Endodermal cell (in vitro differentiated cells): ENCODE measurements around the gene EFNB3. TPM values are rescaled to one million over a fixed set of nuclear protein-coding genes. Genes with fewer than 3 reads are reported as not detected.

Experiments used
- DNase-seq: peaks from one replicate; pipeline ENCODE4 v3.0.0-alpha.2; 2017
- H3K27ac ChIP-seq: 2 replicates; pipeline ENCODE4 v1.5.1; 2013; ENCODE audit warnings: mild to moderate bottlenecking, low read depth, low read length, moderate library complexity
- H3K27me3 ChIP-seq: 2 replicates; pipeline ENCODE4 v1.6.1; 2013; ENCODE audit warnings: mild to moderate bottlenecking, low read length, moderate library complexity; ENCODE audit not compliant: insufficient read depth, control insufficient read depth, poor library complexity, severe bottlenecking
- H3K36me3 ChIP-seq: 2 replicates; pipeline ENCODE4 v1.7.0; 2013; ENCODE audit warnings: mild to moderate bottlenecking, low read length, moderate library complexity; ENCODE audit not compliant: control insufficient read depth, insufficient read depth
- H3K4me1 ChIP-seq: one replicate; pipeline ENCODE4 v1.7.0; 2013; ENCODE audit warnings: low read length; ENCODE audit not compliant: control insufficient read depth, insufficient read depth
- H3K4me3 ChIP-seq: 2 replicates; pipeline ENCODE4 v1.5.1; 2013; ENCODE audit warnings: mild to moderate bottlenecking, low read length, moderate library complexity
- H3K9ac ChIP-seq: 2 replicates; pipeline ENCODE4 v1.6.1; 2013; ENCODE audit warnings: mild to moderate bottlenecking, low read length, moderate library complexity; ENCODE audit not compliant: poor library complexity, severe bottlenecking; ENCODE audit errors: extremely low read depth
- H3K9me3 ChIP-seq: 2 replicates; pipeline ENCODE4 v1.6.1; 2013; ENCODE audit warnings: mild to moderate bottlenecking, low read length, moderate library complexity; ENCODE audit not compliant: control insufficient read depth
- H3K27ac Mint-ChIP-seq: 2 replicates; pipeline ENCODE4 v1.8.0; 2020; ENCODE audit warnings: mixed read lengths
- H3K27me3 Mint-ChIP-seq: 2 replicates; pipeline ENCODE4 v1.8.0; 2021; ENCODE audit warnings: mild to moderate bottlenecking, mixed read lengths; ENCODE audit not compliant: insufficient read depth
- H3K36me3 Mint-ChIP-seq: 2 replicates; pipeline ENCODE4 v1.8.0; 2020; ENCODE audit warnings: low read depth, mixed read lengths
- H3K4me1 Mint-ChIP-seq: 2 replicates; pipeline ENCODE4 v1.8.0; 2020; ENCODE audit warnings: mixed read lengths
- H3K4me3 Mint-ChIP-seq: 2 replicates; pipeline ENCODE4 v1.8.0; 2020; ENCODE audit warnings: mild to moderate bottlenecking, moderate library complexity, mixed read lengths
- H3K9me3 Mint-ChIP-seq: 2 replicates; pipeline ENCODE4 v1.8.0; 2020; ENCODE audit warnings: mild to moderate bottlenecking, mixed read lengths
- CTCF ChIP-seq: fragments of 200-600 bp; sonication (generic); conservative IDR thresholded peaks from 2 replicates; pipeline ENCODE4 v1.5.0; 2021; ENCODE audit warnings: antibody characterized with exemption, mild to moderate bottlenecking
- WGBS, 2 experiments: methylation state at CpG; one replicate each; pipeline versions ENCODE4 v1.1.5 to v1.1.7; 2013; ENCODE audit warnings: missing lambda C conversion rate in 2 of 2, mixed read lengths in 1 of 2; ENCODE audit not compliant: insufficient coverage in 1 of 2, insufficient read length in 1 of 2; 5-methylcytosine and 5-hydroxymethylcytosine counted together
- total RNA-seq, 2 donors: library from RNA; stranded (reverse); fragmentation: NEBNext Ultra II Directional in 1 of 2; extraction: Animal tissue kit (Norgen Biotek cat#: 25700) in 1 of 2; gene quantifications; 2 replicates in 1 of 2; 3 replicates in 1 of 2; pipeline ENCODE4 v1.2.1, GENCODE V29; 2021

Gene EFNB3
- total RNA-seq, 2 donors from 2014 or later = 12.8 to 15.0 TPM

- Histone ChIP-seq H3K4me1 (peaks cover 2% of the 10 kb centered on the region), H3K27me3 (peaks cover 25% of the 10 kb centered on the region), H3K27ac (no peak overlapping the region), H3K9ac (no peak overlapping the region), H3K9me3 (no peaks in the 10 kb centered on the region), H3K36me3 (no peaks in the 10 kb centered on the region), H3K4me3 (no peak overlapping the region)
- Mint-ChIP-seq H3K36me3 (no peaks in the 10 kb centered on the region), H3K4me3 (no peak overlapping the region), H3K9me3 (no peaks in the 10 kb centered on the region), H3K27ac (no peak overlapping the region), H3K4me1 (peaks cover 11% of the 10 kb centered on the region), H3K27me3 (peaks cover 35% of the 10 kb centered on the region)
- DNase-seq = no peak
- TF ChIP-seq CTCF = no peak
- 90% methylated on average over 1 of the region's 2 CpGs; no CpG with 5 or more reads in 1 of the 2 experiments for WGBS, 2 experiments
Observed at GRCh38 chr17:7721612-7722011, 16.6 kb downstream of the EFNB3 start.

- Mint-ChIP-seq H3K9me3 (no peaks in the 10 kb centered on the region), H3K4me3 (no peak overlapping the region), H3K27ac (no peak overlapping the region), H3K4me1 (no peaks in the 10 kb centered on the region), H3K36me3 (no peaks in the 10 kb centered on the region), H3K27me3 (peaks cover 9% of the 10 kb centered on the region)
- H3K27me3 ChIP-seq = no peaks in the 10 kb centered on the region
- H3K27ac ChIP-seq = no peak overlapping the region
- DNase-seq = peak; percentile 5
- TF ChIP-seq CTCF = no peak
- no peaks in the 10 kb centered on the region for H3K36me3 ChIP-seq
- no peaks in the 10 kb centered on the region for H3K9me3 ChIP-seq
- H3K9ac ChIP-seq = no peak overlapping the region
- H3K4me3 ChIP-seq = no peak overlapping the region
- H3K4me1 ChIP-seq = no peaks in the 10 kb centered on the region
- WGBS, 2 experiments = 94 to 100% methylated on average over 3 of the region's 3 CpGs
Observed at GRCh38 chr17:7727886-7728285, 22.9 kb downstream of the EFNB3 start.

DNA sequence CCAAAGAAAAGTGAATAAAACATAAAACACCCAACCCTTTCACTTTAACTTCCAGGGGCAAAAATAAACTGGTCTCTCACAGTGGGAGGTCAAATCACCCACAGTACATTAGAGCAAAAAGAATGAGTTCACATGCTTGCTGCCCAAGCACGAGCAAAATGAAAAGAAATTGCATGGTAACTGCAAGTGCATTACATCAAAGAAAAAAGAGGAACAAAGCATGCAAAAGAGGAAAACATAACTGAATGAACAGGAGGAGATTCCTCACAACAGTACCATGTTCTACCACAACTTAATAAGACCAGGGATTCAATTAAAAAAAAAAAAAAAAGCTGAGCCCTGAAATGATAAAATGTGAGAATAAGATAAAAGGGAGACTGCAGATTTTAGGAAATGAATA is 24.8 kb downstream of the EFNB3 start:
- Histone ChIP-seq H3K27ac (no peak overlapping the region), H3K4me1 (no peaks in the 10 kb centered on the region), H3K4me3 (no peak overlapping the region), H3K9ac (no peak overlapping the region), H3K9me3 (no peaks in the 10 kb centered on the region), H3K27me3 (peaks cover 6% of the 10 kb centered on the region), H3K36me3 (no peaks in the 10 kb centered on the region)
- Mint-ChIP-seq H3K27ac (no peak overlapping the region), H3K9me3 (no peaks in the 10 kb centered on the region), H3K27me3 (peaks cover 21% of the 10 kb centered on the region), H3K4me1 (no peaks in the 10 kb centered on the region), H3K4me3 (no peak overlapping the region), H3K36me3 (no peaks in the 10 kb centered on the region)
- WGBS, 2 experiments = 63 to 75% methylated on average over 1 of the region's 1 CpG
- no peak for DNase-seq
- no peak for TF ChIP-seq CTCF
